Measurements from ENCODE around the gene SLC30A7. TPM values are rescaled to one million over a fixed set of nuclear protein-coding genes. Genes with fewer than 3 reads are reported as not detected.
"Not testable (repeated sequence)": the region's sequence is repeated elsewhere in the genome, so short reads cannot be mapped to it uniquely, and the experiment has no call there.

SLC30A7 gene
- polyA plus RNA-seq, 3 donors: 9.2 to 23.3 (median 17.6) TPM

DNA sequence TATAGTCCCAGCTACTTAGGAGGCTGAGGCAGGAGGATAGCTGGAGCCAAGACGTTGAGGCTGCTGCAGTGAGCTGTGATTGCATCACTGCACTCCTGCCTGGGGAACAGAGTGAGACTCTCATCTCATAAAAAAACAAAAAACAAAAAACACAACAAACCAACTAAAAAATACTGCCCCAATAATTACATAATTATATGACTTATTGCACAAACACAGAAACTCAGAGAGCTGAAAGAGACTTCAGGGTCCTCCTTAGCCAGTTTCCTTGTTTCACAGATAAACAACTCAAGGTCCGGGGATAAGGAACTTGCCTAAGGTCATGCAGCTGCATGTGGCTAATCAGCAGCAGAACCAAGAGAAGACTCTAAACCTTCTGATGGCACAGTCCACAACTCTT lies 13.2 kb upstream of the SLC30A7 start:
- peak; percentile 46 to 62 (median 60) for DNase-seq
- H3K36me3 Mint-ChIP-seq: no peaks in the 10 kb centered on the region
- H3K27me3 Mint-ChIP-seq (ENCODE audit: low read depth in 3 of 3): no peaks in the 10 kb centered on the region
- H3K27ac ChIP-seq (ENCODE audit: low read depth in 1 of 2, low read length in 2 of 2): peak overlapping the region; percentile 57 to 65
- no peaks in the 10 kb centered on the region for H3K79me2 ChIP-seq (ENCODE audit: insufficient read depth, low read length)
- no peaks in the 10 kb centered on the region for H3K9me3 ChIP-seq (replicated peaks in 1 of 2; ENCODE audit: control insufficient read depth in 1 of 2, insufficient read depth in 1 of 2, low read length in 2 of 2)
- intact Hi-C loops (cut with micrococcal nuclease): no loop called here
- peak overlapping the region; percentile 44 to 86 (median 76) for H3K27ac Mint-ChIP-seq
- no peak overlapping the region for H3K4me2 ChIP-seq (replicated peaks; ENCODE audit: extremely low read depth, low read length, poor library complexity, severe bottlenecking)
- H3K4me3 Mint-ChIP-seq: no peak overlapping the region
- no peaks in the 10 kb centered on the region for H3K36me3 ChIP-seq (replicated peaks in 1 of 2; ENCODE audit: control insufficient read depth in 1 of 2, insufficient read depth in 2 of 2, low read length in 2 of 2)
- 0% methylated on average over 1 of the region's 2 CpGs for WGBS (ENCODE audit: insufficient coverage)
- H3K4me3 ChIP-seq (replicated peaks in 1 of 3; ENCODE audit: low read depth in 2 of 3, low read length in 3 of 3): no peak overlapping the region
- H3K4me1 Mint-ChIP-seq: peaks cover 16% of the 10 kb centered on the region
- no peaks in the 10 kb centered on the region for H3K27me3 ChIP-seq (ENCODE audit: control insufficient read depth in 2 of 2, insufficient read depth in 2 of 2, low read length in 2 of 2)
- H4K20me1 ChIP-seq (ENCODE audit: insufficient read depth, low read length): no peaks in the 10 kb centered on the region
- H3K9ac ChIP-seq (ENCODE audit: insufficient read depth, low read length, poor library complexity, severe bottlenecking): no peak overlapping the region
- TF ChIP-seq CTCF (IDR thresholded peaks at IDR 0.05): no peak
- H3K4me1 ChIP-seq (ENCODE audit: control insufficient read depth in 1 of 2, insufficient read depth in 2 of 2, low read length in 2 of 2): peaks cover 13 to 16% of the 10 kb centered on the region in 2 donors
- peaks cover 0 to 6% (median 0%) of the 10 kb centered on the region in 7 donors for H3K9me3 Mint-ChIP-seq
- H2AFZ ChIP-seq (ENCODE audit: insufficient read depth, low read depth, low read length, poor library complexity, severe bottlenecking): no peak overlapping the region

- H3K4me1 Mint-ChIP-seq: peaks cover 16% of the 10 kb centered on the region
Measured at GRCh38 chr1:100883963-100884362, 11.9 kb upstream of the SLC30A7 start.

GRCh38 chr1:100889007-100889406 lies 6.9 kb upstream of the SLC30A7 start:
- H3K36me3 ChIP-seq (replicated peaks in 1 of 2; ENCODE audit: control insufficient read depth in 1 of 2, insufficient read depth in 2 of 2, low read length in 2 of 2); H4K20me1 ChIP-seq (ENCODE audit: insufficient read depth, low read length); H3K4me1 ChIP-seq (ENCODE audit: control insufficient read depth in 1 of 2, insufficient read depth in 2 of 2, low read length in 2 of 2); H3K36me3 Mint-ChIP-seq; H2AFZ ChIP-seq (ENCODE audit: insufficient read depth, low read depth, low read length, poor library complexity, severe bottlenecking); H3K27ac ChIP-seq (ENCODE audit: low read depth in 1 of 2, low read length in 2 of 2); H3K27ac Mint-ChIP-seq; H3K4me1 Mint-ChIP-seq; H3K4me3 ChIP-seq (replicated peaks in 1 of 3; ENCODE audit: low read depth in 2 of 3, low read length in 3 of 3); H3K4me2 ChIP-seq (replicated peaks; ENCODE audit: extremely low read depth, low read length, poor library complexity, severe bottlenecking); H3K79me2 ChIP-seq (ENCODE audit: insufficient read depth, low read length); H3K27me3 Mint-ChIP-seq (ENCODE audit: low read depth in 3 of 3); H3K4me3 Mint-ChIP-seq; H3K27me3 ChIP-seq (ENCODE audit: control insufficient read depth in 2 of 2, insufficient read depth in 2 of 2, low read length in 2 of 2); intact Hi-C loops (cut with micrococcal nuclease); DNase-seq; H3K9ac ChIP-seq (ENCODE audit: insufficient read depth, low read length, poor library complexity, severe bottlenecking): not testable (repeated sequence)
- no CpG with 5 or more reads among the region's 1 CpG for WGBS (ENCODE audit: insufficient coverage)
- peaks cover 18 to 33% (median 23%) of the 10 kb centered on the region in 7 donors for H3K9me3 Mint-ChIP-seq
- peaks cover 15 to 16% of the 10 kb centered on the region in 2 donors for H3K9me3 ChIP-seq (replicated peaks in 1 of 2; ENCODE audit: control insufficient read depth in 1 of 2, insufficient read depth in 1 of 2, low read length in 2 of 2)

More at GRCh38 chr1:100883963-100884362, 11.9 kb upstream of the SLC30A7 start:
- peaks cover 13 to 16% of the 10 kb centered on the region in 2 donors for H3K4me1 ChIP-seq (ENCODE audit: control insufficient read depth in 1 of 2, insufficient read depth in 2 of 2, low read length in 2 of 2)
- Mint-ChIP-seq H3K4me3 (no peak overlapping the region), H3K36me3 (peaks cover 0 to 3% of the 10 kb centered on the region in 2 donors), H3K9me3 (peaks cover under 1 to 9% (median 5%) of the 10 kb centered on the region in 7 donors), H3K27ac (no peak overlapping the region), H3K27me3 (ENCODE audit: low read depth in 3 of 3) (no peaks in the 10 kb centered on the region)
- H3K4me2 ChIP-seq (replicated peaks; ENCODE audit: extremely low read depth, low read length, poor library complexity, severe bottlenecking): no peak overlapping the region
- no peak overlapping the region for H3K4me3 ChIP-seq (replicated peaks in 1 of 3; ENCODE audit: low read depth in 2 of 3, low read length in 3 of 3)
- no peaks in the 10 kb centered on the region for H3K36me3 ChIP-seq (replicated peaks in 1 of 2; ENCODE audit: control insufficient read depth in 1 of 2, insufficient read depth in 2 of 2, low read length in 2 of 2)
- intact Hi-C loops (cut with micrococcal nuclease): no loop called here
- H3K9me3 ChIP-seq (replicated peaks in 1 of 2; ENCODE audit: control insufficient read depth in 1 of 2, insufficient read depth in 1 of 2, low read length in 2 of 2): peaks cover under 1 to 2% of the 10 kb centered on the region in 2 donors
- H3K27ac ChIP-seq (ENCODE audit: low read depth in 1 of 2, low read length in 2 of 2): no peak overlapping the region
- peak in 1 of 3 donors; percentile 9 for DNase-seq
- H4K20me1 ChIP-seq (ENCODE audit: insufficient read depth, low read length): no peaks in the 10 kb centered on the region
- no peak overlapping the region for H3K9ac ChIP-seq (ENCODE audit: insufficient read depth, low read length, poor library complexity, severe bottlenecking)
- no peaks in the 10 kb centered on the region for H3K79me2 ChIP-seq (ENCODE audit: insufficient read depth, low read length)
- no peak overlapping the region for H2AFZ ChIP-seq (ENCODE audit: insufficient read depth, low read depth, low read length, poor library complexity, severe bottlenecking)
- no CpG with 5 or more reads among the region's 4 CpGs for WGBS (ENCODE audit: insufficient coverage)
- H3K27me3 ChIP-seq (ENCODE audit: control insufficient read depth in 2 of 2, insufficient read depth in 2 of 2, low read length in 2 of 2): no peaks in the 10 kb centered on the region
- TF ChIP-seq CTCF (IDR thresholded peaks at IDR 0.05): no peak
